H54 (cell line): ENCODE results near the gene PPTC7.
"Not testable (repeated sequence)": the region's sequence is repeated elsewhere in the genome, so short reads cannot be mapped to it uniquely, and the experiment has no call there.

ENCODE experiments used
- DNase-seq: peaks from one replicate; pipeline ENCODE4 v3.0.0; 2011; ENCODE audit warnings: low spot score, mixed read lengths; ENCODE audit not compliant: insufficient read length
- FAIRE-seq: peaks from 3 replicates; lab custom pipeline; 2011; peaks lifted over from hg19 to GRCh38; lab: Jason Lieb, UNC
- POLR2A ChIP-seq: IDR thresholded peaks from 2 replicates; pipeline ENCODE4 v1.6.1; 2011; ENCODE audit warnings: low read depth, mild to moderate bottlenecking, low read length

The PPTC7 gene

DNA sequence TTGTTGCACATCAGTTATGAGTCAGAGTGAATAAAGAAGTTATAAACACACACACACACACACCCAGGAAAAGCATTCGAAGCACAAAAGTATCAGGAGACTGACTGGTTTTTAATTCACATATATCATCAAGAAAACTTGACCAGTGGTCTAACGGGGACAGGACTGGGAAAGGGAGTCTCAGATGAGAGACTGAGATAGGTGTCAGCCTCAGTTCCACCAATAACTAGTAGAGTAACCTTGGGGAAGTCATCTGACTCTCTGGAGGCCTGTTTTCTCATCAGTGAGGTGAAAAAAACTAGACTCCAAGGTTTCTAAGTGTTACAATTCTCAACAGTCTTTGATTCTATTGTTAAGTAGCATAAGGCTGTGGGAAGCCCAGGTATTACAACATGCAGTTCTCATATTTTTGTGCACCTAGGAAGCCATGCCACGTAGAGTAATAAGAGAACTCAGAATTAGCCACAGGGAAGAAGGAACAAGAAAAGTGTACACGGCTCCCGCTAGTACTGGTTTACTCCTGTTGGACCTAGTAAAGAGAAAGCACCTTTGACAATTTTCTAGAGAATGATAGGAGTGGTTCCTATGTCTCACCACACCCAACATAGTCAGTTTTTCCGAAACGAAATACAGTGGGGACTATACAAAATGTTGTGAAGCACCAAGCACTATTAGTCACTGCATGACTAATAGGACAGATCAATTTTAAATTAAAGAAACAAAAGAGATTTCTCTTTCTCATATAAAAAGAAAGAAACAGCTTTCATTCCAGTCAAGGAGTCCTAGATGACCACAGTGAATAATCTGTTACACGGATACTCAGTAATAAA, 5.0 kb downstream of the PPTC7 start:
- DNase-seq (no peak), FAIRE-seq (peak; percentile 85)
- TF ChIP-seq POLR2A: no peak

DNA sequence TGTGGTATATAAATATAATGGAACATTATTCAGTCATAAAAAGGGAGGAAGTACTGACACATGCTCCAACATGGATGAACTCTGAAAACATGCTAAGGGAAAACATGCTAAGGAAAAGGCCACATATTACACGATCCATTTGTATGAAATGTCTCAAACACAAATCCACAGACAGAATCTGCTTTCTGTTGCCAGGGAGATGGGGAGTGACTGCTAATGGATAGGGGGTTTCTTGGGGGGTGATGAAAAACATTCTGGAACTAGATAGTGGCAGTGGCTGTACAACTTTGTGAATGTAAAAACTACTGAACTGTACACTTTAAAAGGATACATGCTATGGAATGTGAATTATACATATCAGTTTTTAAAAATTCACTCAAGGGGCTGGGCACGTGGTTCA, 6.6 kb downstream of the PPTC7 start:
- DNase-seq (no peak), FAIRE-seq (no peak)
- TF ChIP-seq POLR2A: no peak

DNA sequence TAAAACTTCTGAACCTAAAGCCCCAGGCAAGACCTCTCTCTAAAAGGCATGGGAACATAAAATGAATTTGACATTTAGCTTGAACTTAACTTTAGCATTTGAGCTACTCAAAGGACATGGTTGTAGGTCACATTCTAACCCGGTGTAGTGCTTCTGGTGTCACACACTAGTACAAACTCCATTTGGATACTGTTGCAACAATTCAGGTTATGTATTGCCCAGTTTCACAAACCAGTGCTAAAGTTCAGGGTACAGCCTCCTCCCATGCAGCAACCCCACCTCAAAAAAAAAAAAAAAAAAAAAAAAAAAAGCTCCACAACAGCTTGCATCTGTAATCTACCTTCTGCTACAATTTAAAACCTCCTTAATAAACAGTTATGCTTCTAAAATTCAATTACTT, 7.8 kb downstream of the PPTC7 start:
- no peak for TF ChIP-seq POLR2A
- FAIRE-seq (no peak), DNase-seq (no peak)

DNA sequence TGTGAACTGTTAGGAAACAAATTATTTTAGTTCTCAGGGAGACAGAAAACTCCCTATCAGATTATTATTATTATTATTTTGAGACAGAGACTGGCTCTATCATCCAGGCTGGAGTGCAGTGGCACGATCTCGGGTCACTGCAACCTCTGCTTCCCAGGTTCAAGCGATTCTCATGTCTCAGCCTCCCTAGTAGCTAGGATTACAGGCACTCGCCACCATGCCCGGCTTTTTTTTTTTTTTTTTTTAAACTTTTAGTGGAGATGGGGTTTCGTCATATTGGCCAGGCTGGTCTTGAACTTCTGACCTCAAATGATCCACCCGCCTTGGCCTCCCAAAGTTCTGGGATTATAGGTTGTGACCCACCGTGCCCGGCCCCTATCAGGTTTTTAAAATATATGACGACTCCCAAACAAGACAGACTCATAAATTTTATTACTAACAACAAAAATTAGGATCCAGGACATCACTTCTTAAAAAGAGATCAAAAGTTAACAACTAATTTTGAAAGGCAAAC, 8.3 kb downstream of the PPTC7 start:
- FAIRE-seq, DNase-seq: not testable (repeated sequence)

DNA sequence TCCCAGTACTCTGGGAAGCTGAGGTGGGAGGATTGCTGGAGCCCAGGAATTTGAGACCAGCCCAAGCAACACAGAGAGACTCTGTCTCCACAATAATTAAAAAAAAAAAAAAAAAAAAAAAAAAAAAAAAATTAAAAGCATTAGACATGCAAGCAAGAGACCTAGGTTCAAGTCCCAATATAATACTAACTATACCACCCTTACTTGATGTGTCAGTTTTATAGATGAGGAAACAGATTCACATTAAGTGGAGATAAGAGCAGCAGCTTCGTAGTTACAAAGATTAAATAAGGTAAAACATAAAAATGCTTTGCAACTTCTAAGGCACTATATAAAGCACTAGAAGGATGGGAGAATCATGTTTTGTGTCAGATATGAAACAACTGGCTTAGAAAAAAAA, 9.1 kb downstream of the PPTC7 start:
- FAIRE-seq: no peak
- DNase-seq: no peak
- no peak for TF ChIP-seq POLR2A

DNA sequence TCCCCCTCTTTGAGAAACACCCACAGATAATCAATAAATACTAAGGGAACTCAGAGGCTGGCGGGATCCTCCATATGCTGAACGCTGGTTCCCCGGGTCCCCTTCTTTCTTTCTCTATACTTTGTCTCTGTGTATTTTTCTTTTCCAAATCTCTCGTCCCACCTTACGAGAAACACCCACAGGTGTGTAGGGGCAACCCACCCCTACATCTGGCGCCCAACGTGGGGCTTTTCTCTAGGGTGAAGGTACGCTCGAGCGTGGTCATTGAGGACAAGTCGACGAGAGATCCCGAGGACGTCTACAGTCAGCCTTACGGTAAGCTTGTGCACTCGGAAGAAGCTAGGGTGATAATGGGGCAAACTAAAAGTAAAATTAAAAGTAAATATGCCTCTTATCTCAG, 12.3 kb downstream of the PPTC7 start:
- not testable (repeated sequence) for DNase-seq, FAIRE-seq

DNA sequence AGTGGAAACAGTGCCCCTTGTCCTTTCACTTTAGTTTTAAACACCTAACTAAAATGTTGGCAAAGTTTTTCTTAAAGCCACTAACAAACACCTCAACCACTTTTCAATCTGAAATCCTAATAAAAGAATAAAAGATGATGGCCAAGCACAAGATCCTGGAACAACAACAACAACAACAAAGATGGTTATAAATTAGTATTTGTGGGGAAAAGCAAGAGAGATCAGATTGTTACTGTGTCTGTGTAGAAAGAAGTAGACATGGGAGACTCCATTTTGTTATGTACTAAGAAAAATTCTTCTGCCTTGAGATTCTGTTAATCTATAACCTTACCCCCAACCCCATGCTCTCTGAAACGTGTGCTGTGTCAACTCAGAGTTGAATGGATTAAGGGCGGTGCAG, 13.3 kb downstream of the PPTC7 start:
- not testable (repeated sequence) for DNase-seq, FAIRE-seq

DNA sequence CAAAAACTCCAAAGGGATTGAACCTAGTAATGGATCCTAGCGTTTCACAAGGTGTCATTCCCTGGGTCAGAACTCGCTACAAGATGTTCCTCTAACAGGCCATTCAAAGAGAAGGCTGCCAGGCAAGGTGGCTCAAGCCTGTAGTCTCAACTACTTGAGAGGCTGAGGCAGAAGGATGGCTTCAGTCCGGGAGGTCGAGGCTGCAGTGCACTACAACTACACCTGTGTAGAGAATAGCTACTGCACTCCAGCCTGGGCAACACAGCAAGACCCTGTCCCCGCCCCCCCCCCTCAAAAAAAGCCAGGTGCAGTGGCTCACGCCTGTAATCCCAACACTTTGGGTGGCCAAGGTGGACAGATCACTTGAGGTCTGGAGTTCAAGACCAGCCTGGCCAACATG, 14.4 kb downstream of the PPTC7 start:
- FAIRE-seq (no peak), DNase-seq (no peak)
- TF ChIP-seq POLR2A: no peak

DNA sequence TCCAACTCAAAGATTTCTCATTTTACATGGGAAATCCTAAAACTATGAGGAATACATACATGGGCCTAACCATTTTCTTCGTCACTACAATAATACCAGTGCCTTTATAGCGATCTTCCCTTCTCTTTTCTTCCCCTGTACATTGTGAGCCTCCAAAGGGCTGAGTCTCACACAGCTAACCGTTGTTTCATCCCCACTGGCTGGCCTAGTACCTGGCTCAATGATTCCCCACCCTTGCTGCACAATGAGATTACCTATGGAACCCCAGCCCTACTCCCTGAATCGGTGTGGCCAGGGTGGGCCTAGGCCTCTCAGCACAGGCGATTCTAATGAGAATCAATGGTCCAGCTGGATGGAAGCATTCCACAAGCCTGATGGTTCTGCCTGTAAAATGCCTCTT, 16.1 kb downstream of the PPTC7 start:
- FAIRE-seq (no peak), DNase-seq (no peak)
- no peak for TF ChIP-seq POLR2A

DNA sequence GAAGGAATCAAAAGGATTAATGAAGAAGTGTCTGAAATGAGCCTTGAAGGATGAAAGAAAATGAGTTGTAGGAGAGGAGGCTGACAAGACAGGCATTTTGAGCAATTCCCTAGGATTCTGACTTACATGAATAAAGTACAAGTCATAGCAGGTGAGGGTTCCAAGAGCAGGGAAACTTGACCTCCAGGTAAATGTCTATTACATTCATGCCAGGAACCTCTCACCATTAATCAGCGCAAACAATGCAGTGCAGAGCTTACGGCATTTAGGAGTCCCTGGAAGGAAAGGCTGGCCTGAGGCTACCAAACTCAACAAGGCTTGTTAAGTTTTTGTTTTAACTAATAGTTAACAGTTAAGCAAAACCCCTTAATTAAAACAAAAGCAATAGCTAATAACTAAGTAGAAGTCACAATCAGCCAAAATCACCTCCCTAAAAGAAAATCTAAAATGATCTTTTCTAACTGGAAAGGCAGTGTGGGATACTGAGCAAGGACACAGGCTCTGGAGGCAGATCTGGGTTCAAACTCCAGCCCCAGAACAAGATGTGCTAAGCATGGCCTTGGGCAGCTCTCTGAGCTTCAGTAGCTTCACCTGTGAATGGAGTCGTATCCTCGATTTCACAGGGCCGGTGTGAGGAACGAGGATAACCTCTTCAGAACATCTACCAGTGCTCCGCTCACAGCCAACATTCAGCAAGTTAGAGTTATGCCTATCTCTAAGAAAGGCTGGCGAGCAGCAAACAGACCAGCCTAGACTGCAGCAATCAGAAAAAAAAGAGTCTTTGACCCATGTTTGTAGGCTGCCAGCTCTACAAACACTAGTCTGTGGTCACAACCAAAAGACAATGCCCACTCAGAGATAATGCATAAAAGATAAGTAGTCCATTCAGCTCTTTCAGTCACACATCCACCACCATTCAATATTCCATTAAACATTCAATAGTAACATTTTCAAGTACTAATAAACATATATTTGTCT, 16.9 kb downstream of the PPTC7 start:
- no peak for FAIRE-seq

DNA sequence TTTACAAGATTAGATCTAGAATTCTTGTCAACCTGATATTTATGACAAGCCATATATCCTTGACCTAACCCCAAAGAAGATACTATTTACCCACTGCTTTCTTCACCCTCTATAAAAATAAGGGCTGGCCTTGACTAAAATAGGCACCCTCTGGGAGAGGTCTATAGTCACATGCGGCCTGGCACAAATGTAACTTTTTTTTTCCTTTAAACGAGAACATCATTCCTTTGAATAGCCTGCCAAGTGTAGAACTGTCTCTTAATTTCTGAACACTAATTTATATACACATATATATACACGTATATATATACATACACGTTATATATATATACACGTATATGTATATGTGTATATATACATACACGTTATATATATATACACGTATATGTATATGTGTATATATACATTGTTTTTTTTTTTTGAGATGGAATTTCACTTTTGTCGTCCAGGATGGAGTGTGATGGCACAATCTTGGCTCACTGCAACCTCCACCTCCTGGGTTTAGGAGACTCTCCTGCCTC, 18.6 kb downstream of the PPTC7 start:
- DNase-seq (no peak), FAIRE-seq (no peak)
- no peak for TF ChIP-seq POLR2A

More for the DNA sequence above, 16.9 kb downstream of the PPTC7 start:
- DNase-seq: no peak
- no peak for TF ChIP-seq POLR2A

DNA sequence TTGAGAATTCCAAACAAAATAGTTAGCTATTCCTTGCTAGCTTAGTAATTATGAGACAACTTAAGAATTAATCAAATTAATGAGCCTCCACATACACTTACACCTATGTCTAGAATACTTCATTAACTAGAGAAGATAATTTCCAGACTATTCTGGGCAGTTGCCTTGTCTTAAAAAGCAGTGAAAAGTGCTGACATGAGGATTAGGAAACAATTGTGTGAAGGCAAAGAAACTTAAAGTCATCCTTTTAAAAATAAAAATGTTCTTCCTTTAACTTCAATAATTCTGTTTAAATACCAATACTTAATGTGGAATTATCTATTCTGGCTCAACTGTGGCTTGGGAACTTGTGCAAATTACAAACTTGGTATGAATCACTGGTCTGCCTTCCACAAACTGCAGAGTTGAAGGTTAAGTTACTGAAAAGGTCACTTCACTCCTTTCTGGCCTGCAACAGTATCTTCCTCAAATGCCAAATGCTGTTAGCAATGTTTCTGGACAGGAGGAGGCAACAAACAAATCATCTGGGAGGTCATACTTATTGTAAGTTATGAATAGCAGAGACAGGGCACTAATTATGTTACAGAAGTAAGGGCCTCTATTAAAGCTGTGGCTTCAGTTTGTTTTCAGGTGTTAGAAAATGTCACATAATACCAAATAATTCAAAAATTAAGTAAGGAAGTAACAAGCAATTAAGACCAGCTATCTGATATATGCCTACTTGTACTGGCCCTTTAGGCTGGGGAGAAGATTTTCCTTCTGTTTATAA, 19.2 kb downstream of the PPTC7 start:
- no peak for TF ChIP-seq POLR2A
- FAIRE-seq (peak; percentile 89), DNase-seq (no peak)

DNA sequence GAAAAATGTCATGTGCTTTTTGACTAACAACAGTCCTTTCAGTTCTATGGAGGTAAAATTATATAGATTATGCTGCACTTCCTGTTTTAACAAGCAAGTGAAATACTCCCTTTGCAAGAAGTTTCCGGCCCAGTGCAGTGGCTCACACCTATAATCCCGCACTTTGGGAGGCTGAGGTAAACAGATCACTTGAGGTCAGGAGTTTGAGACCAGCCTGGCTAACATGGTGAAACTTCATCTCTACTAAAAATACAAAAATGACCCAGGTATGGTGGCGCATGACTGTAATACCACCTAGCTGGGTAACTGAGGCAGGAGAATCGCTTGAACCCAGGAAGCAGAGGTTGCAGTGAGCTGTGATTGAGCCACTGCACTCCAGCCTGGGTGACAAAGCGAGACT, 20.7 kb downstream of the PPTC7 start:
- FAIRE-seq, DNase-seq: not testable (repeated sequence)
